ENCODE results near the gene GLIS1. TPM values are rescaled to one million over a fixed set of nuclear protein-coding genes. Genes with fewer than 3 reads are reported as not detected.

GLIS1 gene
- total RNA-seq, 1 donor from 2014 or later = 0.07 TPM

DNA sequence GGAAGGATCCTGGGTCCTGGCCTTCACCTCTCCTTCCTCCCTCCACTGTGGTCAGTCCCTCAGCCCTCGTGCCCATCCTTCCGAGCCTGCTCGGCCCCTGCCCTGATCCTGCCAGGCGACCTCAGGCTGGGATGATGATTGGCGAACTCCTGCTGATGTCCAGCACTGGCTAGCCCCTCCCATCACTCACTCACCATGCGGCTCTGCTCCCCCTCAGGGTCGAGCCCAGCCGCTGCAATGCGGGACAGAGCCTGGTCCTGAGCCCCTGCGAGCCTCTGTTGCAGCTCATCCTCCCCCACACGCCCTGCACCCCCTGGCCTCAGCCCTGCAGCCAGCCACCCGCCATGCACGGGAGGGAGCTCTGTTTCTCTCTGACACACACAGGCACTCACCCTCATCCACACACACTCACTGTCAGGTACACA is 179.6 kb downstream of the GLIS1 start:
- Histone ChIP-seq H3K79me2 (ENCODE audit: insufficient read depth, low read length) (peaks cover 9% of the 10 kb centered on the region), H3K9ac (ENCODE audit: low read length) (no peak overlapping the region), H3K4me1 (ENCODE audit: insufficient read depth, low read length) (peaks cover 4% of the 10 kb centered on the region), H3K9me3 (ENCODE audit: insufficient read depth, low read depth, low read length) (no peaks in the 10 kb centered on the region), H4K20me1 (ENCODE audit: insufficient read depth, low read length) (peaks cover 97% of the 10 kb centered on the region), H3K27ac (ENCODE audit: low read depth, low read length) (no peak overlapping the region), H3K36me3 (ENCODE audit: insufficient read depth, low read length) (no peaks in the 10 kb centered on the region), H3K27me3 (ENCODE audit: insufficient read depth, low read length) (no peaks in the 10 kb centered on the region), H2AFZ (ENCODE audit: low read depth, low read length) (no peak overlapping the region), H3K4me3 (ENCODE audit: insufficient read depth, low read depth, low read length) (no peak overlapping the region), H3K4me2 (ENCODE audit: low read length) (no peak overlapping the region)
- no peak for FAIRE-seq
- no peak for DNase-seq (ENCODE audit: low read depth)
- no peak for TF ChIP-seq CTCF (IDR thresholded peaks at IDR 0.05; ENCODE audit: insufficient read depth, low read depth, low read length)
- TF ChIP-seq EZH2 (IDR thresholded peaks at IDR 0.05; ENCODE audit: insufficient read depth, low read length) = no peak
- H3K27ac Mint-ChIP-seq (ENCODE audit: unreplicated experiment) = no peak overlapping the region
- H3K36me3 Mint-ChIP-seq (ENCODE audit: low read depth, unreplicated experiment) = no peaks in the 10 kb centered on the region
- peaks cover 33% of the 10 kb centered on the region for H3K27me3 Mint-ChIP-seq (ENCODE audit: low read depth, unreplicated experiment)
- no peak overlapping the region for H3K4me3 Mint-ChIP-seq (ENCODE audit: unreplicated experiment)
- no peaks in the 10 kb centered on the region for H3K9me3 Mint-ChIP-seq (ENCODE audit: unreplicated experiment)
- H3K4me1 Mint-ChIP-seq (ENCODE audit: low read depth, unreplicated experiment) = no peaks in the 10 kb centered on the region

DNA sequence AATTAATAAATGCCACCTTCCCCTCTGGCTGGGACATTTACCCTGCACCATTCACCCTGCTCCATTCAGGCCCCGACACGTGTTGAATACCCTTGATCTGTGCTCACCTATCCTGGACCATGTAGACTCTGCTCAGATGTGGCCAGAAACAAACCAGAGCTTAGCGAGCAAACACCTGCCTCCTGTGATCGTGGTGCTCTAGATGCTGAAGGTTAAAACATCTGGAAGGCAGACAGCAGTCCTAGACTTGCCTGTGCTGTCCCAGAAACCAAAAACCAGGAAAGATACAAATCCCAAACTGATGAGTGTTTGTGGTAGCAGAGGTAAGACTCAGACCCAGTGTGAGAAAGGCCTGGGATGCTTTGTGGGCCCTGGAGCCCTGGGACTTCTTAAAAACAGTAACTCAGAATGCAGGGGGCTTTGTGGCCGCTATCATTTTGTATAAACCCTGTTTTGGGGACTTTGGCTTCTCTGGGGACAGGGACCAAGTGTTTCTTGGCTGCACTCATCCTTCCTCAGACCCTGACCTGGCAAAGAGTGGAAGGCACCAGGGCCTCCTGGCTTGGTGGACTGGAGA is 180.1 kb downstream of the GLIS1 start:
- no peak overlapping the region for H2AFZ ChIP-seq (ENCODE audit: low read depth, low read length)
- DNase-seq (ENCODE audit: low read depth) (no peak), FAIRE-seq (no peak)
- Mint-ChIP-seq H3K9me3 (ENCODE audit: unreplicated experiment) (no peaks in the 10 kb centered on the region), H3K27ac (ENCODE audit: unreplicated experiment) (no peak overlapping the region), H3K4me3 (ENCODE audit: unreplicated experiment) (no peak overlapping the region), H3K27me3 (ENCODE audit: low read depth, unreplicated experiment) (peaks cover 38% of the 10 kb centered on the region), H3K36me3 (ENCODE audit: low read depth, unreplicated experiment) (no peaks in the 10 kb centered on the region), H3K4me1 (ENCODE audit: low read depth, unreplicated experiment) (no peaks in the 10 kb centered on the region)
- no peaks in the 10 kb centered on the region for H3K9me3 ChIP-seq (ENCODE audit: insufficient read depth, low read depth, low read length)
- no peak overlapping the region for H3K27ac ChIP-seq (ENCODE audit: low read depth, low read length)
- TF ChIP-seq EZH2 (IDR thresholded peaks at IDR 0.05; ENCODE audit: insufficient read depth, low read length) (no peak), CTCF (IDR thresholded peaks at IDR 0.05; ENCODE audit: insufficient read depth, low read depth, low read length) (no peak)
- H3K4me3 ChIP-seq (ENCODE audit: insufficient read depth, low read depth, low read length) = no peak overlapping the region
- H3K27me3 ChIP-seq (ENCODE audit: insufficient read depth, low read length) = no peaks in the 10 kb centered on the region
- peaks cover 9% of the 10 kb centered on the region for H3K79me2 ChIP-seq (ENCODE audit: insufficient read depth, low read length)
- H4K20me1 ChIP-seq (ENCODE audit: insufficient read depth, low read length) = peaks cover 98% of the 10 kb centered on the region
- H3K9ac ChIP-seq (ENCODE audit: low read length) = no peak overlapping the region
- peaks cover 4% of the 10 kb centered on the region for H3K4me1 ChIP-seq (ENCODE audit: insufficient read depth, low read length)
- H3K36me3 ChIP-seq (ENCODE audit: insufficient read depth, low read length) = no peaks in the 10 kb centered on the region
- no peak overlapping the region for H3K4me2 ChIP-seq (ENCODE audit: low read length)
